NK-92 (cell line): Measurements from ENCODE around the gene EGLN3.
"Not testable (repeated sequence)": the region's sequence is repeated elsewhere in the genome, so short reads cannot be mapped to it uniquely, and the experiment has no call there.

Experiments
- DNase-seq: peaks from one replicate; lab custom pipeline; 2025; ENCODE audit not compliant: unreplicated experiment; lab: John Stamatoyannopoulos, UW

Gene EGLN3

GRCh38 chr14:33938131-33938949 is 12.5 kb downstream of the EGLN3 start:
- DNase-seq, result no peak

- no peak for DNase-seq
These were observed 14.5 kb downstream of the EGLN3 start for GRCh38 chr14:33936391-33936790.

GRCh38 chr14:33934938-33935337 is 15.9 kb downstream of the EGLN3 start:
- no peak for DNase-seq

GRCh38 chr14:33934043-33934750 is 16.7 kb downstream of the EGLN3 start:
- no peak for DNase-seq

GRCh38 chr14:33933386-33933933 is 17.4 kb downstream of the EGLN3 start:
- DNase-seq, result no peak

GRCh38 chr14:33932576-33933345 is 18.1 kb downstream of the EGLN3 start:
- DNase-seq, result no peak

- no peak for DNase-seq
These were observed 18.8 kb downstream of the EGLN3 start for GRCh38 chr14:33932033-33932432.

GRCh38 chr14:33931461-33931860 is 19.4 kb downstream of the EGLN3 start:
- DNase-seq, result no peak

- DNase-seq, result no peak
These were observed 20.4 kb downstream of the EGLN3 start for GRCh38 chr14:33930439-33930838.

- no peak for DNase-seq
These were observed 21.0 kb downstream of the EGLN3 start for GRCh38 chr14:33929799-33930408.

GRCh38 chr14:33928895-33929294 is 22.0 kb downstream of the EGLN3 start:
- no peak for DNase-seq

GRCh38 chr14:33927944-33928343 is 22.9 kb downstream of the EGLN3 start:
- DNase-seq, result no peak

- DNase-seq, result not testable (repeated sequence)
These were observed 23.9 kb downstream of the EGLN3 start for GRCh38 chr14:33926967-33927366.

- no peak for DNase-seq
These were observed 24.9 kb downstream of the EGLN3 start for GRCh38 chr14:33925946-33926345.

- DNase-seq, result no peak
These were observed 25.6 kb downstream of the EGLN3 start for GRCh38 chr14:33925235-33925634.

- no peak for DNase-seq
These were observed 26.2 kb downstream of the EGLN3 start for GRCh38 chr14:33924566-33925100.

- DNase-seq, result no peak
These were observed 28.7 kb downstream of the EGLN3 start for GRCh38 chr14:33922125-33922524.

- DNase-seq, result no peak
These were observed 32.6 kb downstream of the EGLN3 start for GRCh38 chr14:33918256-33918655.

GRCh38 chr14:33917661-33918060 is 33.2 kb downstream of the EGLN3 start:
- no peak for DNase-seq

- DNase-seq, result no peak
These were observed 34.0 kb downstream of the EGLN3 start for GRCh38 chr14:33916663-33917565.
